NCI-H748 (cell line): Measurements from ENCODE around the gene OAF.
"Not testable (repeated sequence)": the region's sequence is repeated elsewhere in the genome, so short reads cannot be mapped to it uniquely, and the experiment has no call there.

Experiments used
- DNase-seq: peaks from one replicate; lab custom pipeline; 2025; ENCODE audit not compliant: unreplicated experiment; lab: John Stamatoyannopoulos, UW

The OAF gene

DNA sequence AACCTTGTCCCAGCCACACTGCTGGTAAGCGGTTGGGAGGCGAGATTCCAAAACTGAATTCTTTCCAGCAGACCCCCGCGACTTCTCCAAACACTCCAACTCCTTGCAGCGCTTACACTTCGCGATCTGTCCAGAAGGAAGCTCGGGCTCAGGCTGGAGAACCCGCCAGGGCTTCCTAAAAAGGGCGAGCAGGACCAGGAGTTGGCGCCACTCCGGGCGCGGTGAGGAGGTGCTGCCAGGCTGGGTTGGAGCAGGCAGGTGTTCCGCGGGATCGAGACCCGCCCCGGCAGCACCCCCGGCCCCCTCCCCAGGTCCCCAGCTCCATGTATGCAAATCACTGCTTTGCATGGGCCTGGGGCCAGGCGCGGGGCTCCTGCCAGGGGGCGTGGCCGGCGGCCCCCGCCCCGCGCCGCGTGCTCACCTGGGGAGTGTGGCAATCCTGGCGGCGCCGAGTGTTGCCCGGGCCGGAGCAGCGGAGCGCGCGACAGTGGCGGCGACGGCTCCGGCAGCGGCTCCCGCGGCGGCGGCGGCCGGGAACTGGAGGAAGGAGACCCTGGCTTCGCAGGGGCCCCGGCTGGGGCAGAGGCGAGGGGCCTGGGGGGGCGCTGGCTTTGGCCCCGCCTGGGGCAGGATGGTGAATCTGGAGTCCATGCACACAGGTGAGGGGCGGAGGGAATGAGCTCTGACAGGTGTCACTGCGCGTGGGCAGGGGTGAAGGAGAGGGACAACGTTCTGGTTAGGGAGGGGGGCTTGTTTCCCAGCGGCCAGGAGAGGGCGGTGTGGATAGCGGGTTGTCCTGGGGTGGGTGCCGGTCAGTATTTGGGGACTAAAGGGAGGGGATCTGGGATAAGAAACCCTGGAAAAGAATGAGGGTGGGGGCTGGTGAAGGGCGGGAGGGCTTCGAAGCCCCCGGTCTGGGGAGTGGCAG lies 29.1 kb downstream of the OAF start, which contains the start of gene POU2F3:
POU2F3 (plus strand) TSS at position 428 of the 928 bp plus-strand sequence; CDS start at position 632, 204 bp downstream.
- peak; percentile 33 for DNase-seq

GRCh38 chr11:120240866-120241265 lies 30.0 kb downstream of the OAF start:
- DNase-seq, result no peak

- DNase-seq, result no peak
Observed at GRCh38 chr11:120241277-120241676, 30.4 kb downstream of the OAF start.

- DNase-seq, result no peak
Observed at GRCh38 chr11:120243221-120243620, 32.4 kb downstream of the OAF start.

DNA sequence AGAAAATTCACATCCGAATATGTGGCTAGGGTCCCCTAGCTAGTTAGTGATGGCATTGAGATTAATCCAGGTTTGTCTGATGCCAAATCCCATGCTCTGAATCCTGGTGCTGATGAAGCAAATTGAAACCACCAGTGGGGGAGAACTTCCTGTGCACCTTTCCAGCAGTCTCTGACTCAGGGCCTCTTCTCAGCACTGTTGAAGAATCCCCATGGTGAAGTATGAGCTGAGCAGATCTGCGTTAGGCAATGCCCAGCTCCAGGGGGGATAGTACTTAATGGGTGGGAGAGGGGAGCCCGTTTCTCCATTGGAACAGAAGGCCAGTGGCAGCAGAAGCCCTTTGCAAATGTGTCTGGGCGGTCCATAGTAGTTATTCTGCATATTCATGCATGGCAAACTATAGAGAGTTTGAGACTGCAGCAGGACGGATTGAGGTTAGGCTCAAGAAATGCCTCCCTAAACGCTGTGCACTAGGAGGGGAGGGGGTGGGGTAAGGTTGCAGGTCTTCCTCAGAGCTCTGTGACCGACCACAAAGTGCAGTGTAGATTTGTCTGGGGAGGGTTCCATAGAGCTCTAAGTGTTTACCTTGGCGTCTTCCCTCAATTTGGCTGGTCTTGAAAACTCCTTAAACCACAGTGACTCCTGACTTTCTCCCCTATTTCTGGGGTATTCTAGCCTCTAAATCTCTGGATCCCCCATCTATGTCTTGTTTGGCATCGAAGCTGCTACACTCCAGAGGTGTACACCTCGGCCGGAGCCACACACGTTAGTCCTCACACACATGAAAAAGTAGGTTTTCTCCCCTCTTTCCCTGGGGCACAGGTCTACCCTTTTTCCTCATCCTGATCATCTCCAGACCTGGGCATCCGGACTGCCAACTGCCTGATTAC lies 33.9 kb downstream of the OAF start:
- DNase-seq, result no peak

GRCh38 chr11:120245434-120245833 lies 34.6 kb downstream of the OAF start:
- DNase-seq, result no peak

GRCh38 chr11:120248551-120249278 lies 37.9 kb downstream of the OAF start:
- DNase-seq, result no peak

DNA sequence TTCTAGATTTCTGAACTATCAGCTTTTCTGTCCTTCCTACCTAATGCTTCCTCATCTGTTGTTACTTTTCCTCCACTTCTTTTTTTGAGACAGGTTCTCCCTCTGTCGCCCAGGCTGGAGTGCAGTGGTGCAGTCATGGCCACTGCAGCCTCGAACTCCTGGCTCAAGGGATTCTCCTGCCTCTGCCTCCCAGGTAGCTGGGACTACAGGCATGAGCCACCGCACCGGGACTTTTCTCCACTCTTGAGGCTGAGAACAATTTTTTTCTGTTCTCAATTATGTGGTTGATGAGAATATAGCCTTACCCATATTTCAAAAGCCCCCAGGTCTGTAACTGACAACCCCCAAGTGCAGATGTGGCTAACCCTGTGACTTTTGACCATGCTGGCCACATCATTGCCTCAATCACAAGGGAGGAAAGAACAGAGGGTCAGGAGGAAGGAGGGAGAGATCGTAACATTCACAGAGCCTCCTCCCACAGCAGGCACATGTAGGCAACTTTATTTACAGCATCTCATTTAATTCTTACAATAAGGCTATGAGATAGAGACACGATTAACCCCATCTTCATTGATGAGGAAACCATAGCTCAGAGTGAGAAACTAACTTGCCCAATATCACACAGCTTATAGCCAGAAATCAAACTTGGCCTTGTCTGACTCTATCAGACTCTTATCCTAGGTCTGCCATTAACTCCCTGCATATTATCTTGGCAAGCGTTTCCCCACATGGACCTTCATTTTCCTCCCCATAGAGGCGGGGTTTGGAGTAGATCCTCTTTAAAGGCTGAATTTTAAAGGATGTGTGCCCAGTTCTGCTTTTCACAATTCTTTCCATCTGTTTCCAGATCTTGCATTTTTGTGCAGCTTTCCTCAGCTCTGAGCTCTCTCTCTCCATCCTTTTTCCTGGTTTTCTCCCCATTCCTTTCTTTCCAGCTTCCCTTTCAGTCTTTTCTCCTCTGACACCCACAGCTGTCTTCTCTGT lies 38.7 kb downstream of the OAF start:
- no peak for DNase-seq

DNA sequence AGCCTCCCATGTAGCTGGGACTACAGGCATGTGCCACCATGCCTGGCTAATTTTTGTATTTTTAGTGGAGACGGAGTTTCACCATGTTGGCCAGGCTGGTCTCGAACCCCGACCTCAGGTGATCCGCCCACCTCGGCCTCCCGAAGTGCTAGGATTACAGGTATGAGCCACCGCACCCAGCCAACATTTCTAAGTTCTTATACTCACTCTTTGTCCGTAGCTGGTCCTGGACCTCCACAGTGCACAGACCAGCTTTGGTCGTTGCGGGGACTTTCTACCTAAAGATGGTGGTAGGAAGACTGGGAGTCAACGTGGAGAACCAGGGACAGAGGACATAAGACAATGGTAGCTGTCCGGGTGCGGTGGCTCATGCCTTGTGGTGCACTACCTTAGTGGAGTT lies 42.5 kb downstream of the OAF start:
- not testable (repeated sequence) for DNase-seq

GRCh38 chr11:120254788-120255518 lies 44.1 kb downstream of the OAF start:
- DNase-seq, result peak; percentile 48

DNA sequence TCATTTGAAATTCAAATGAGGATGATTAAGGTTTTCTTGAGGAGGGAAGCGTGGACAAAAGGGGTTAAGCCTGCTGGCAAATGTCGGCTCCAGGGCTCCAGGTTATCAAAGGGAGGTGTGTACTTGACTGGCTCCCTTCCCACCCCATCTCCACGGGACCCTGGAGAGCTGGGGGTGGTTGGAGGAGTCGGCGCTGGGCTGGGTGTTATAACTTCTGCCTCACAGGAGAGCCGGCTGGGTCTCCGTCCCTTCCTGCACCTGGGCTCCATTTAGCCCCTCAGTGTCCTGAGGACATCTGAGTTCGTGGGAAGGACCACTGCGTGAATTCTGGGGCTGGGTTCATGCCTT lies 44.7 kb downstream of the OAF start:
- DNase-seq, result no peak

DNA sequence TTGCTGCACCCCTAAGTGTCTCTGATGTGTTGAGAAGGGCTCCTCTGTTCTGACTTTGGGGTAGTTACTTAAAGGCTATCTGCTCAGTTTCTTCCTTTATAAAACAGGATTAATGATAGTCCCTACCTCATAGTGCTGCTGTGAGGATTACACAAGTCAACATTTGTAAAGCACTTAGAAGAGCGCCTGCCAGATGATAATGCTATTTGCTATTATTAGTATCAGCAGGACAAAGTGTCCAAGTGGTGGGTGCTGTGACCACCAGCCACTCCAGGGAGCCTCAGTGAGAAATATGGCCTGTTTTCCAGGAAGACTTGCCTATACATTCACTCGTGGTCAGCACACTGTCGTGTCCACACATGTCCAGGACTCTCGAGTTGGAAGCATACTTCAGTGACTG lies 45.3 kb downstream of the OAF start:
- DNase-seq, result no peak

GRCh38 chr11:120256779-120257178 lies 45.9 kb downstream of the OAF start:
- DNase-seq, result no peak

GRCh38 chr11:120257346-120257745 lies 46.5 kb downstream of the OAF start:
- DNase-seq, result no peak

DNA sequence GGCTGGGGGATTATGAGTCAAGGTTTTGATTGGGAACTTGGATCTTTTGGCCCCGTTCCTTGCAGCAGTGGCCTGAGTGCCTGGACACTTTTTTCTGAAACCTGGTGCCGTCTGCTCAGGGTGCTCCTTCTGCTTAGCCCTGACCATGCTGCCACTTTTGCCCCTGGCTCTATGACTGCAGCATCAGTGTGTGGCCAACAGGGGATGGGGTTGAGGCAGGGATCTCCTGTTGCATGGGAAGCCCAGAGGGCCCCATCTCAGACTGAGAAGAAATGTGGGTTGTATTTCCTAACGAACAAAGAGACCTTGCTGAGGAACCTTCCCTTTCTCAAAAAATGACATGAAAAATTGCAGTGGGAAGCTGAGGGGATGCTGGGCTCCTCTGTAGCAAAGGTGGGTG lies 47.8 kb downstream of the OAF start:
- DNase-seq, result no peak

DNA sequence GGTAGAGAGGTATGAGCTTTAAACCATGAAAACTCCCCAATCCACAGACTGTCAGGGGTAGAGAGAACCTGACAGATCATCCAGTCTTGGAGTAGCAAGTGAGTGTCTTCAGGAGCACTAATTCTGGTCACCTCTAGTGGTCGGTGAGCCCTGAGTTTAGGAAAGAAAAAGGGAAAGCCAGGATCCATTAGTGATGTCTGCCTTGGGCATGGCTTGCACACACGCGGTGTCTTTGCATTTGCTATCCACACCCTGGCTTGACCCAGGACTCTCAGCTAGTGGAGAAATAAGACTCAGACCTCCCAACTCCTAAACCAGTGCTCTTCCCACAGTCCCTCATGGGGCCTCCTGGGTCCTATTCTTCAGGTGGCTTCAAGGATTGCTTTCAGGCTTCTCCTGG lies 48.4 kb downstream of the OAF start:
- no peak for DNase-seq

- no peak for DNase-seq
Observed at GRCh38 chr11:120259988-120260565, 49.2 kb downstream of the OAF start.

DNA sequence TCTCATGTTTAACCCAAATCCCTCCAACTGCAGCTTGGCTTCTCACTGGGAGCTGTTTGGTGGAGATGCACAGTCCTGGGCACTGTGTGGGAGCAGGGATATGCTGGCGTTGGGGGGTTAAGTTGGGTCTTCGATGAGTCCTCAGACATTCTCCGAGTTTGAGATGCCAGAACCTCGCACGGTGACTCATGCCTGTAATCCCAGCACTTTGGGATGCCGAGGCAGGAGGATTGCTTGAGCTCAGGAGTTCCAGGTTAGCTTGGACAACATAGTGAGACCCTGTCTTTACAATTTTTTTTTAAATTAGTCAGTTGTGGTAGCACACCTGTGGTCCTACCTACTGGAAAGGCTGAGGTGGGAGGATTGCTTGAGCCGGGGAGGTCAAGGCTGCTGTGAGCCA lies 49.8 kb downstream of the OAF start:
- no peak for DNase-seq

DNA sequence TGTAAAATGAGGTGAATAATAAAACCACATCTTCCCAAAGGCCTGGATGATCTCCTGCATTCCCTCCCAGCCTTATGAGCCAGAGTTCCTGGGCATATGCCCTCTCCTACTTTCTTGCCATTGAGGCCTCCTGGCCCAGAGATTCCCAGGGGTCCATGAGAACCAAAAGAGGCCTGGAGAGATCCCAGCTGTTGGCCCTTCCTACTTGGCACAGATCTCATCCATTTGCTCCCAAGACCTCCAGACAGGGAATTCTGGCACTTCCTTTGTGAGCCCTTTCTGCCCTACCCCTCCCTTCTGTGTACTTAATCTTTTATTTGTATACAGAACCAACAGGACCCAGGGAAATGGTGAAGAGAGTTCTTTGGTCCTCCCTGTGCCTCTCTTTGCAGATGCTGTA lies 50.5 kb downstream of the OAF start:
- DNase-seq, result no peak
